Measurements from ENCODE around the gene LZTS3. TPM values are rescaled to one million over a fixed set of nuclear protein-coding genes. Genes with fewer than 3 reads are reported as not detected.
"Not testable (repeated sequence)": the region's sequence is repeated elsewhere in the genome, so short reads cannot be mapped to it uniquely, and the experiment has no call there.

LZTS3 gene
- total RNA-seq, 2 experiments from 2014 or later: 0.41 to 0.70 TPM

DNA sequence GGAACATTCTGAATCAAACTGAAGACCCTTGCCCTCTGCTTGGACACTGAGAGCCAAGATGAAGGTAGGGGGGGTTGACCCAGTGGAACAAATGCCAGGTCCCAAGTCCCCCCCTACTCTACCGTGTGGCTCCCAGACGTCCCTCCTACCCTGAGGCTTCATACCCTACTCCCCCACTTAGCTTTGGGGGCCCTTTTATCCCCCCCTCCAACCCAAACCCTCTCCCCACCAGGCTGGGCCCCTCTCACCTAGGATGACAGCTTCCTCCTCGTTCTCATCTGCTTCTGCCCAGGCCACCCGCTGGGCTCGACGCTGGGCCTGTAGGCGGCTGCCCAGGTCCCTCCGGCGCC lies 29.6 kb upstream of the LZTS3 start:
- H3K4me3 Mint-ChIP-seq: peak overlapping the region; percentile 87
- CTCF ChIA-PET: interaction anchor here (1.1 to 1.9 kb wide), 3 partner anchors 16 to 125 kb away, joined by 3 to 8 read pairs (median 7); partner anchors contain the start of genes FASTKD5 and UBOX5
- no peaks in the 10 kb centered on the region for H3K9me3 Mint-ChIP-seq (ENCODE audit: low read depth)
- H3K27me3 Mint-ChIP-seq: no peaks in the 10 kb centered on the region
- no peak for DNase-seq
- H3K27ac Mint-ChIP-seq: peak overlapping the region; percentile 98
- no peak for ATAC-seq
- H3K4me1 Mint-ChIP-seq: peaks cover 9% of the 10 kb centered on the region
- H3K36me3 Mint-ChIP-seq: peaks cover 19% of the 10 kb centered on the region

DNA sequence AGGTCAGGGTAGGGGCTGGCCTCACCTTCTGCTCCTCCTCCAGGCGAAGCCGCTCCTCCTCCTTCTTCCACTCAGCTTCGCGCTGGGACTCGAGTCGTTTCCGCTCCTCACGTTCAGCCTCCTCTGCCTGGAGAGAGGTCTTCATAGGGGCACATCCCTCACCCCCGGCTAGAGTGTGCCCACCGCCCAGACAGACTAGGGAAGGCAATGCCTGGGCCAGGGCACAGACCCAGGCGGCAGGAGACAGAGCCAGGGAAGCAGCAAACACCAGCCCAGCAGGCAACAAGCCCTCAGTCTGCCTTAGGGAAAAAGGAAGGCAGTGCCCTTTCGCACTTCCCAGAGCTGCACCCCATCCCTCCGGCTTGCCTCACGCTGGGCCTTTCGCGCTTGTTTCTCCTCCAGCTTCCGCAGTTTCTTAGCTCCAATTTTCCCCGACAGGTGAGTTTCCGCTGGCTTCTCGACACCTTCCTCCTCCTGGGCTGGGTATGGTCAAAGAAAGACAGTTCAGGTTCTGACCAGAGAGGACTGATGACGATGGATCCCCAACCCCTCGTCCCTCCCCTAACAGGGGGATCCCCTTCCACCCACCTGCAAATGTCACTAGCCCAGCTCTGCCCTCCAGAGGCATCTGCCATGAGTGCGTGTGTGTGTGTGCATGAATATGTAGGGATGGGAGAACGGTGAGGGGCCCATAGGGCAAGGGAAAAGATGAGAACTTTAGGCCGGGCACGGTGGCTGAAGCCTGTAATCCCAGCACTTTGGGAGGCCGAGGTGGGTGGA lies 26.8 kb upstream of the LZTS3 start:
- no peak overlapping the region for H3K27ac Mint-ChIP-seq
- no peaks in the 10 kb centered on the region for H3K27me3 Mint-ChIP-seq
- DNase-seq: no peak
- H3K4me1 Mint-ChIP-seq: peaks cover 17% of the 10 kb centered on the region
- ATAC-seq: no peak
- peaks cover 31% of the 10 kb centered on the region for H3K36me3 Mint-ChIP-seq
- CTCF ChIA-PET: interaction anchor here (1.8 kb wide), 1 partner anchor 146 kb away, joined by 4 read pairs; no protein-coding TSS in a partner anchor
- no peaks in the 10 kb centered on the region for H3K9me3 Mint-ChIP-seq (ENCODE audit: low read depth)
- H3K4me3 Mint-ChIP-seq: no peak overlapping the region

DNA sequence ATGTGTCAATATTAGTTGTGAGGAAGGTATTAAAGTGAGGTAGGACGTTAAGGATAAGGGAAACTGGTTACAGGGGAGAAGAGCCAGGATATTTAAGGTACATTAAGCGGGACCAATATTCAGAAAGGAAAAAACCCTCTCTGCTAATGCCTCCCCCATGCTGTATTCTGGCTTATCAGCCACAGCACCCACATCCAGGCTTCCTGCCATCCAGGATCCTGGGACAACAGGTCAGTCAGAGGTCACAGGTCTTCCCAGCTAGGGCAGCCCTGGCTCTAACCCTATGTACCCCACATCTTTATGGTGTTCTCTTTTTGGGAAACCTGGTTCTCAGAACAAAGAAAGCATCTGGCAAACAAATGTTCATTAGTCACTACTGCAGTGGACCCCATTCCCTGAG lies 25.9 kb upstream of the LZTS3 start:
- peaks cover 15% of the 10 kb centered on the region for H3K4me1 Mint-ChIP-seq
- ATAC-seq (no peak), DNase-seq (no peak)
- no peaks in the 10 kb centered on the region for H3K27me3 Mint-ChIP-seq
- H3K27ac Mint-ChIP-seq: no peak overlapping the region
- peaks cover 34% of the 10 kb centered on the region for H3K36me3 Mint-ChIP-seq
- H3K4me3 Mint-ChIP-seq: no peak overlapping the region
- CTCF ChIA-PET: no interaction called here
- H3K9me3 Mint-ChIP-seq (ENCODE audit: low read depth): no peaks in the 10 kb centered on the region

DNA sequence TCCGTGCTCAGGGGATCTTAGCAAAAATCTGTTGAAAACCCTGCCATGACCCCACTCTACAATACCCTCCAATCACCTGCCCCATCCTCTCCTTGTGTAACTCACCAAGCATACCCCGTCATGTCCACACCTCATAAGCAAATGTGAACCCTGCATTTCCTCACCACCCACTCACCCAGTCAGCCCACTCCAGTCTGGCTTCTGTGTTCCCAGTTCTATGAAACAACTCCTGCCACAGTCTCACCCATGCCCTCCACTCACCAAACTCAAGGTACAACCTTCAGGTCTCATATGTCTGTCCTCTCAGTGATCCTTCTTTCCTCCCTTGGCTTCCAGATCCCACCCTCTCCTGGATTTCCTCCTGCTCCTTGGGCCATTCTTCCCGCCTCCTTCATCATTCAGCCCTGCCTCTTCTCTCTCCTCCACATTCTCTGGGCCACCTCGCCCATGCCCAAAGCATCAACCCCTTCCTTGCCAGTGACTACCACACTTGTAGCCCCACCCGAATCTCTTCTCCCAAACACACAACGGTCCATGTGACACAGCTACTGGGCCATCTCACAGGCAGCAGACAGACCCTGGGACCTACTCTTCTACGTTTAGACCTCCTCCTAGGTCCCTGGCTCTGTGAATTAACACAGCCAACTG lies 22.4 kb upstream of the LZTS3 start:
- ATAC-seq: no peak
- Mint-ChIP-seq H3K36me3 (peaks cover 47% of the 10 kb centered on the region), H3K4me1 (peaks cover 8% of the 10 kb centered on the region), H3K4me3 (no peak overlapping the region), H3K27me3 (no peaks in the 10 kb centered on the region), H3K9me3 (ENCODE audit: low read depth) (no peaks in the 10 kb centered on the region), H3K27ac (peak overlapping the region; percentile 21)
- CTCF ChIA-PET: interaction anchor here (0.5 kb wide), 1 partner anchor 12 kb away, joined by 3 read pairs; no protein-coding TSS in a partner anchor
- no peak for DNase-seq

DNA sequence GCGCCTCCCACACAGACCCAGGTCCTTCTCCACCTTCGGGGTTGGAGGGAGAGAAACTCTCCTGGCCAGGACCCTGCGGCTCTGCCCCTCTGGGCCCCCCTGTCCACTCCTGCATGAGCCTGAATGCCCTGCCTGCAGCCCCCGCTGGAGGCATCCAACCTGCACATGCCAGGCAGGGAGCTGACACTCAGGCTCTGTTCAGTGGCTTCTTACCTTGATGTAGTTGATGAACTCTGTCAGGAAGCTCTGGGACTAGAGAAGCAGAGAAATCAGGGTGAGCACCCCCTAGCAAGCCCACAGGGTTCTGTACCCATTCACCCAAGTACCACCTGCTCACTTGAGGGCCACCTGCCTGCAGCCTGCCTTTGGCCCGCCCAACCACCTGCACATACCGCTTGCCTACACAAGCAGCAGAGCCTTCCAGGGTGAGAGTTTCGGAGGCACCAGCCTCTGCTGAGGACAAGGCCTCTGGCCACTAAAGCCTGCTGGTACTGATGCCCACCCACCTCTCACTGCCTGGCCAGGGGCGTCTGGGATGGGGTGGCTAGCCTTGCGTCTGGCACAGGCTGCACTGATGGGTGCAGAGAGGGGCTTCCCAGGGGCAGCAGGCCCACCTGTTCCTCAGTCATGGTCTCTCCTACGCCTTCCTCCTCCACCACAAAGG lies 21.4 kb upstream of the LZTS3 start:
- no peaks in the 10 kb centered on the region for H3K9me3 Mint-ChIP-seq (ENCODE audit: low read depth)
- DNase-seq (no peak), ATAC-seq (no peak)
- H3K27ac Mint-ChIP-seq: no peak overlapping the region
- H3K27me3 Mint-ChIP-seq: no peaks in the 10 kb centered on the region
- peaks cover 8% of the 10 kb centered on the region for H3K4me1 Mint-ChIP-seq
- H3K36me3 Mint-ChIP-seq: peaks cover 47% of the 10 kb centered on the region
- CTCF ChIA-PET: no interaction called here
- H3K4me3 Mint-ChIP-seq: no peak overlapping the region

DNA sequence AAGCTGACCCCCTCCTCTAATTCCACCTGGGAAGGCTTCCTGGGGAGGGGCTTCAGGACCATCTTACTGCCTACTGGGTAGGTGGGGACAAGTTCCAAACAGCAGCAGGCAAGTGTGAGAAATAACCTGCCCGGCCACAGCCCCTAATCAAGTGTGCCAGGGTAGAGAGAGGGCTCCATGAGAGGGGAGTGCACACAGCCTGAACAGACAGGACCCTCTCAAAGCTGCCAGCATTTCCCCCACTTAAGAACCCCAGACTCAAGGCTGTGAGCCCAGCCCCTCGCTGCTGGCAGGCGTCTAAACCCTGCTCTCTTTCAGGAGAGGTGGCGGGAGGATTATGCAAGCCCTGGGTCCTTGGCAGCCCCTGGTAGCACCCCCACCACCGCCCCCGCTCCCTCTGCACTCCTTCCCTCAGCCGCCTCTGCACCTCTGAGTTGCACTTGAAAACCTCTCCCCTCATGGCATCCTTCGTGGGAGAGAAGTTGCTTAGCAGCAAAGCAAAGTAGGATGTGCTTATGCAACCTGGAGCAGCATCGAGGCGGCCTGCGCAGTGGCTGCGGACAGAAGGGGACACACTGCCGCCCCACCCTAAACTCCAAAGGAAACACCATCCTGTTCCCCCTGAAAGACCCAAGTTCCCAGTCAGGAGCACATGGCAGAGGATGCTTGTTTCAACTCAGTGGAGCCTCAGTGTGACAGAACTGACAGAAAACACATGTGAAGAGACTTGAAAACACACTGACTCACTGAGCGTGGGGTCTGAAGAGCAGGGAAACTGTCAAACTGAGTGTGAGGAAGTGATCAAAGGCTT lies 20.7 kb upstream of the LZTS3 start:
- Mint-ChIP-seq H3K4me3 (no peak overlapping the region), H3K4me1 (peaks cover 8% of the 10 kb centered on the region), H3K27me3 (no peaks in the 10 kb centered on the region), H3K27ac (no peak overlapping the region), H3K36me3 (peaks cover 40% of the 10 kb centered on the region), H3K9me3 (ENCODE audit: low read depth) (no peaks in the 10 kb centered on the region)
- no peak for DNase-seq
- CTCF ChIA-PET: interaction anchor here (0.9 kb wide), 1 partner anchor 122 kb away, joined by 3 read pairs; no protein-coding TSS in a partner anchor
- ATAC-seq: no peak

DNA sequence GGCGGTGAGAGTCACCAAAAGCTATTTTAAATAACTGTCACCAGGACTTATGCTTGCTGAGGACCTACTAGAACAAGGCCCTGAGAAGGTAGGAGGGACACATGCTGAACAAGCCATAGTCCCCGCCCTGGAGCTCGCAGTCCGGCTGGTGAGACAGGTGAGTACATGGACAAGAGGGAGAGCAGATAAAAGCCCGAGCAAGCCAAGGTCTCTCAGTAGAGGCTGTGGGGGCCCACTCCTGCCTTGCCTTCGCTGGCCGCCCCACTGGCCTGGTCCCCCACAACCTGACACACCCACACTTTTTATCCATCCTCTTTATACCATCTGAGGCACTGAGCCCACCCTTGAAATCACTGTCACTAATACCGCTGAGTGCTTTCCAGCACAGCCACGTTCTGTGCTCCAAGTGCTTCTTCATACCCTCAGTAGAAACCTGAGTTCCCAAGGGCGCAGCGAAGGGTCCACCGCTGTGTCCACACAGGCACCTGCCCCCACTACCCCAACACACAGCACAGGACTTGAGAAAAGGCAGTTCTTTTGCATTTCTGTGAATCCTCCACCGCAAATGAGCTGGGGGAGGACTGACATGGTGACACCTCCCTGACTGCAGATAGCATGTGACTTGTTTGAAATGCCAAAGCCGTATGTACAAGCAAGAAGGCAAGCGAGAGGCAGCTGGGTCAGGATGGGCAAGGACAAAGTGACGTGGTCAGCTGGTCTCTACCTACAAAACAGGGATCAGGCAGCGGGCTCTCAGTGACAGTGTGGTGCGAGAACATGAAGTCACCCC lies 19.1 kb upstream of the LZTS3 start:
- DNase-seq (no peak), ATAC-seq (no peak)
- CTCF ChIA-PET: interaction anchor here (0.7 to 1.3 kb wide), 3 partner anchors 54 to 124 kb away, joined by 3 read pairs; no protein-coding TSS in a partner anchor
- Mint-ChIP-seq H3K4me3 (no peak overlapping the region), H3K4me1 (peaks cover 7% of the 10 kb centered on the region), H3K27ac (no peak overlapping the region), H3K27me3 (no peaks in the 10 kb centered on the region), H3K9me3 (ENCODE audit: low read depth) (no peaks in the 10 kb centered on the region), H3K36me3 (peaks cover 36% of the 10 kb centered on the region)

DNA sequence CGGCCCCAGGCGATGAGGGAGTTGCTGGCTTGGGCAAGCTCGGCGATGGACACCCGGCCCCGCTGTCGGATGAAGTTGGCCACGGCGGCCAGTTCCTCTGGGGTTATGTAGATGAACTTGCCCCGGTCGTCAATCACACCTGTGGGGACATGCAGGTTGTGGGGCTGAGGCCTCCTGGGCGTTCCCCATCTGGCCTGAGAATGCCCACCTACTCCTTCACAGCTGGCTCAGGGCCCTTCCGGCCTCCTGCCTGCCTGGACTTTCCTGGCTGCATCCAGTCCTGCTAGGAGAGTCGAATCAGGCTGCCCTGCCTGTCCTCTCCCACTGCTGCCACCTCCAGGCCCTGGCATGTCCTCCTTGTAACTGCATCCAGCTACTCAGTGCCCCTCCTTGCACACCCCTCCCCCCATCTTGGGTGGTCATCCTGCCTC lies 17.3 kb upstream of the LZTS3 start:
- Mint-ChIP-seq H3K36me3 (peaks cover 28% of the 10 kb centered on the region), H3K9me3 (ENCODE audit: low read depth) (no peaks in the 10 kb centered on the region)
- CTCF ChIA-PET: no interaction called here

DNA sequence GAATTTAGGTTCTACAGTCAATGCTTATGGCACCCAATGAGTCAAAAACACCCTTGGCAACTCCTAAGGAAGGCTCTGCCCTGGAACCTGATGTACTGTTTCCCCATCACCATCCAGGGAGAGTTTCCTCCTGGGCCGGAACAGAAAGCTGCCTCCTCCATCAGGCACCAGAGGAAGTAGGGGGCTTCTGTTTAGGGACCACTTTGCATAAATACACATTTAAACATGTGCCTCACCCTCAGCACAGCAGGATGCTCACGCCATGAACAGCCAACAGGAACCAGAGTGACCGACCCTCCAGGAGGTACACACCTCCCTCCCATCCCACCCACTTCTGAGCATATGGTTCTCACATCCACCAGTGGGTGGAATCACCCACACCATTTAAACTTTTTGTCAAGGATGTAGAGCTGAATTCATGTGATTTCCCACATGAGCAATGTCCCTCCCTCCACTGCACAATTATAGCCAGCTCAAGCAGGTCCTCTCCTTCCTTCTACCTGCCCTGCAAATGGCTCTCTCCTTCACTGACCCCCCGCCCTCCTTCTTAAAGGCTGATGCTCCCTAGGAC lies 16.3 kb upstream of the LZTS3 start:
- no peaks in the 10 kb centered on the region for H3K9me3 Mint-ChIP-seq (ENCODE audit: low read depth)
- H3K36me3 Mint-ChIP-seq: peaks cover 23% of the 10 kb centered on the region
- ATAC-seq (no peak), DNase-seq (no peak)
- no peak overlapping the region for H3K27ac Mint-ChIP-seq
- CTCF ChIA-PET: no interaction called here
- no peaks in the 10 kb centered on the region for H3K4me1 Mint-ChIP-seq
- no peak overlapping the region for H3K4me3 Mint-ChIP-seq
- H3K27me3 Mint-ChIP-seq: no peaks in the 10 kb centered on the region

More for the DNA sequence above, 17.3 kb upstream of the LZTS3 start:
- Mint-ChIP-seq H3K4me1 (peaks cover 3% of the 10 kb centered on the region), H3K4me3 (no peak overlapping the region), H3K27me3 (no peaks in the 10 kb centered on the region), H3K27ac (no peak overlapping the region)
- ATAC-seq (no peak), DNase-seq (no peak)

DNA sequence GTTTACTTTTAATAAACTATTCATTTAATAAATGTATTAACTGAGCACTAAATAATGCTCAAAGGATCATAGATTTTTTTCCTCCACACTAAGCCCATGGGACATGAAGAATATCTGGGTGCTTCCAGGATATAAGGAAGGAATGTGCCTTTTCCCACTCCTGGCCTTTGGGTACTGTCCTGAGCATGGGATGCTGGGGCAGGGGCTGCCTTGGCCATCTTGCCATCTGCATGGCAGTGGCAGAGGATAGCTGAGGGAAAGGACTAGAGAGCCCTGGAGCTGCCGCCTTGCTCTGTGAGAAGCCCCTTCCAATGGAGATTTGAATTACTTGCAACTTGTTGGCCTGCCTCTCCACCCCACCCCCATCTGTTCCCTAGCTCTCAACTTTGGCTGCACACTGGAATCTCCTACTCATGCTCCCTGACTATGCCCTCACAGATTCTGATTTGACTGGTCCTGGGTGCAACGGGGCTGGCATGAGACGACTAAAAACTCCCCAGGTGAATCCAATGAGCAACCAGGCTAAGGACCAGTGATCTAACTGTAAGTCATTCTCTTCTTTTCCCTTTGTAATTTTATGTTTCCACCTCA lies 15.6 kb upstream of the LZTS3 start:
- ATAC-seq (no peak), DNase-seq (no peak)
- CTCF ChIA-PET: no interaction called here
- no peak overlapping the region for H3K4me3 Mint-ChIP-seq
- no peaks in the 10 kb centered on the region for H3K27me3 Mint-ChIP-seq
- no peaks in the 10 kb centered on the region for H3K9me3 Mint-ChIP-seq (ENCODE audit: low read depth)
- no peaks in the 10 kb centered on the region for H3K4me1 Mint-ChIP-seq
- no peak overlapping the region for H3K27ac Mint-ChIP-seq
- peaks cover 21% of the 10 kb centered on the region for H3K36me3 Mint-ChIP-seq

DNA sequence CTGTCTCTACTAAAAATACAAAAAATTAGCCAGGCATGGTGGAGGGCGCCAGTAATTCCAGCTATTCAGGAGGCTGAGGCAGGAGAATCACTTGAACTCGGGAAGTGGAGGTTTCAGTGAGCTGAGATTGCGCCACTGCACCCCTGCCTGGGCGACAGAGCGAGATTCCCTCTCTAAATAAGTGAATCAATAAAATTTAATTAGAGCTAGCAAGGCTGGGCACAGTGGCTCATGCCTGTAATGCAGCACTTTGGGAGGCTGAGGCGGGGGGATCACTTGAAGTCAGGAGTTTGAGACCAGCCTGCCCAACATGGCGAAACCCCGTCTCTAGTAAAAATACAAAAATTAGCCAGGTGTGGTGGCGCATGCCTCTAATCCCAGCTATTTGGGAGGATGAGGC lies 14.5 kb upstream of the LZTS3 start:
- not testable (repeated sequence) for DNase-seq
- peaks cover 21% of the 10 kb centered on the region for H3K36me3 Mint-ChIP-seq

More for the DNA sequence above, 14.5 kb upstream of the LZTS3 start:
- H3K27ac Mint-ChIP-seq; ATAC-seq; H3K4me3 Mint-ChIP-seq; H3K9me3 Mint-ChIP-seq (ENCODE audit: low read depth); CTCF ChIA-PET; H3K27me3 Mint-ChIP-seq; H3K4me1 Mint-ChIP-seq: not testable (repeated sequence)
